Measurements from ENCODE around the gene TMEM234. TPM values are rescaled to one million over a fixed set of nuclear protein-coding genes. Genes with fewer than 3 reads are reported as not detected.

TMEM234 gene
- total RNA-seq, 1 experiment from 2014 or later: 8.1 TPM

GRCh38 chr1:32239790-32240139 lies 17.6 kb upstream of the TMEM234 start:
- DNase-seq (ENCODE audit: low spot score): no peak

GRCh38 chr1:32239337-32239736 lies 17.2 kb upstream of the TMEM234 start:
- DNase-seq (ENCODE audit: low spot score): no peak

- no peak for DNase-seq (ENCODE audit: low spot score)
Observed at GRCh38 chr1:32234792-32235191, 12.6 kb upstream of the TMEM234 start.

GRCh38 chr1:32232558-32233304 lies 10.6 kb upstream of the TMEM234 start:
- no peak for DNase-seq (ENCODE audit: low spot score)

GRCh38 chr1:32231843-32232432 lies 9.8 kb upstream of the TMEM234 start:
- no peak for DNase-seq (ENCODE audit: low spot score)

GRCh38 chr1:32228771-32229170 lies 6.6 kb upstream of the TMEM234 start:
- DNase-seq (ENCODE audit: low spot score): no peak

- no peak for DNase-seq (ENCODE audit: low spot score)
Observed at GRCh38 chr1:32224285-32224684, 2.1 kb upstream of the TMEM234 start.

GRCh38 chr1:32223683-32224082 lies 1.5 kb upstream of the TMEM234 start:
- DNase-seq (ENCODE audit: low spot score): no peak

GRCh38 chr1:32221581-32221979 lies 573 bp downstream of the TMEM234 start:
- no peak for DNase-seq (ENCODE audit: low spot score)

- DNase-seq (ENCODE audit: low spot score): no peak
Observed at GRCh38 chr1:32220746-32221580, 1.2 kb downstream of the TMEM234 start.

GRCh38 chr1:32219022-32219421 lies 3.1 kb downstream of the TMEM234 start:
- no peak for DNase-seq (ENCODE audit: low spot score)

- DNase-seq (ENCODE audit: low spot score): no peak
Observed at GRCh38 chr1:32216566-32216965, 5.6 kb downstream of the TMEM234 start.

- peak; percentile 63 for DNase-seq (ENCODE audit: low spot score)
Observed at GRCh38 chr1:32215629-32216480, 6.3 kb downstream of the TMEM234 start.

GRCh38 chr1:32208891-32209328 lies 13.2 kb downstream of the TMEM234 start, which contains the start of gene DCDC2B:
TSS of gene DCDC2B (plus strand) at chr1:32209089. CDS start at chr1:32209094, 5 bp downstream.
- peak; percentile 58 for DNase-seq (ENCODE audit: low spot score)

- DNase-seq (ENCODE audit: low spot score): no peak
Observed at GRCh38 chr1:32208469-32208868, 13.7 kb downstream of the TMEM234 start.

GRCh38 chr1:32205401-32206370 lies 16.5 kb downstream of the TMEM234 start, which contains the start of gene IQCC:
TSS of gene IQCC (plus strand) at chr1:32205671. CDS start at chr1:32205682, 11 bp downstream.
- DNase-seq (ENCODE audit: low spot score): peak; percentile 77

- DNase-seq (ENCODE audit: low spot score): no peak
Observed at GRCh38 chr1:32204943-32205361, 17.2 kb downstream of the TMEM234 start.

GRCh38 chr1:32201011-32201855 lies 20.9 kb downstream of the TMEM234 start:
- peak; percentile 32 for DNase-seq (ENCODE audit: low spot score)

Measured in H4 (cell line).